Measurements from ENCODE around the gene AEBP1.

DNA sequence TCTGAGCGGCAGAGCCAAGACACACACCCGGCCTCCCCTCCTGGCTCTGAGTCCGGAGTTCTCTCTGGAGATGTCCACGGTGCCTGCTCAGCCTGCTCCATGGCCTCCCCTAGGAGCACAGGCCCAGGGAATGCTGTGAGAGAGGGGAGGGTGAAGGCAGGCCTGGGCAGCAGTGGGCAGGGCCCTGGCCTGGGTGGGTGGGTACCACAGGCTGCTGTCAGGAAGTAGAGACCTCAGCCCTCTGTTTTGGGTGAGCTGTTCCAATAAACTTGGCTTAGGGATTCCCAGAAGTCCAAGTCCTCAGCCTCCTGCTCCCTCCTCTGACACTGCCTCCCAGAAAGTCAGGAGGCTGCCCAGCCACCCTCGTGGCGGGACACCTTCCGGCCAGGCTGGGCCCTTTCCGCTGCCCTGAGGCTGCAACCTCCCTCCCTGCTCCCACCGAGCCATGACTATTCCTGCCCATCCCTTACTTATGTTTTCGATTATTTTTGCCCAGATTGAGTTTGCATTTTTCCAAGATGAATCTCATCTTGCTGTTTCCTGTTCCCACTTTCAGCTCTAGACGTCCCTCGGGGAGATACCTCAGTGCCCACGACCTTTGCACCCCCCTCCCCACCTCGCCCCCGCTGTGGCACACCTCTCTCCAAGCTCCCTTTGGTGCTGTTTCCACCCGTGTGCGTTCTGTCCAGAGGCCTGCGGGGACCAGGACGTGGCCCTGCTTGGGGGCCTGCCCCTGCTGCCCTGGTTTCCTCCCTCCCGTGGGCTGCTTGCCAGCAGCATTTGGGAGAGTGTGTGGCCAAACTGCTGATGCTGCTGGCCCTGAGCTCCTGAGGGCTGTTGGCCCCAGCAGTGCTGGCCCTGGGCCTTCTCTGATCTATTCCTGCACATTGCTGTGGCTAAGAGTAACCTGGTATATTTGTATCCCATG lies 16.0 kb upstream of the AEBP1 start:
- TF ChIP-seq POLR2A (IDR thresholded peaks at IDR 0.05) = no peak
- TF ChIP-seq CTCF (IDR thresholded peaks at IDR 0.05) = no peak

Measured in testis (tissue), 2 donors.